Activated T-cell treated with anti-CD3 and anti-CD28 coated beads, Interleukin-2, amount 50 U/mL, for 4 hours (primary cell): ENCODE results near the gene MAPKAPK5. TPM values are rescaled to one million over a fixed set of nuclear protein-coding genes. Genes with fewer than 3 reads are reported as not detected.
"Not testable (repeated sequence)": the region's sequence is repeated elsewhere in the genome, so short reads cannot be mapped to it uniquely, and the experiment has no call there.

ENCODE experiments used
- ATAC-seq, 2 donors: fragments of 200-7000 bp; cut with Tn5 transposase; one replicate each; pipeline ENCODE4 v1.10.0; 2021
- DNase-seq: peaks from one replicate; pipeline ENCODE4 v3.0.0-alpha.2; 2020
- H3K27me3 Mint-ChIP-seq: one replicate; pipeline ENCODE4 v1.8.0; 2021; ENCODE audit warnings: low read depth, mixed read lengths
- H3K36me3 Mint-ChIP-seq: one replicate; pipeline ENCODE4 v1.8.0; 2022; ENCODE audit warnings: mixed read lengths; ENCODE audit not compliant: insufficient read depth
- H3K4me1 Mint-ChIP-seq: one replicate; pipeline ENCODE4 v1.8.0; 2021; ENCODE audit warnings: low read depth, mixed read lengths
- H3K4me3 Mint-ChIP-seq: one replicate; pipeline ENCODE4 v1.8.0; 2021; ENCODE audit warnings: mild to moderate bottlenecking, moderate library complexity, mixed read lengths
- H3K9me3 Mint-ChIP-seq: one replicate; pipeline ENCODE4 v1.8.0; 2021; ENCODE audit warnings: mixed read lengths
- total RNA-seq, 3 donors: library from RNA; stranded (reverse); gene quantifications; one replicate each; pipeline ENCODE4 v1.2.1, GENCODE V29; 2021

Gene MAPKAPK5, protein sequence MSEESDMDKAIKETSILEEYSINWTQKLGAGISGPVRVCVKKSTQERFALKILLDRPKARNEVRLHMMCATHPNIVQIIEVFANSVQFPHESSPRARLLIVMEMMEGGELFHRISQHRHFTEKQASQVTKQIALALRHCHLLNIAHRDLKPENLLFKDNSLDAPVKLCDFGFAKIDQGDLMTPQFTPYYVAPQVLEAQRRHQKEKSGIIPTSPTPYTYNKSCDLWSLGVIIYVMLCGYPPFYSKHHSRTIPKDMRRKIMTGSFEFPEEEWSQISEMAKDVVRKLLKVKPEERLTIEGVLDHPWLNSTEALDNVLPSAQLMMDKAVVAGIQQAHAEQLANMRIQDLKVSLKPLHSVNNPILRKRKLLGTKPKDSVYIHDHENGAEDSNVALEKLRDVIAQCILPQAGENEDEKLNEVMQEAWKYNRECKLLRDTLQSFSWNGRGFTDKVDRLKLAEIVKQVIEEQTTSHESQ
- total RNA-seq, result 100 to 1,000 TPM in 1 of 3 donors, 10 to 100 TPM in 2; 98.7 to 109 (median 98.9) TPM

DNA sequence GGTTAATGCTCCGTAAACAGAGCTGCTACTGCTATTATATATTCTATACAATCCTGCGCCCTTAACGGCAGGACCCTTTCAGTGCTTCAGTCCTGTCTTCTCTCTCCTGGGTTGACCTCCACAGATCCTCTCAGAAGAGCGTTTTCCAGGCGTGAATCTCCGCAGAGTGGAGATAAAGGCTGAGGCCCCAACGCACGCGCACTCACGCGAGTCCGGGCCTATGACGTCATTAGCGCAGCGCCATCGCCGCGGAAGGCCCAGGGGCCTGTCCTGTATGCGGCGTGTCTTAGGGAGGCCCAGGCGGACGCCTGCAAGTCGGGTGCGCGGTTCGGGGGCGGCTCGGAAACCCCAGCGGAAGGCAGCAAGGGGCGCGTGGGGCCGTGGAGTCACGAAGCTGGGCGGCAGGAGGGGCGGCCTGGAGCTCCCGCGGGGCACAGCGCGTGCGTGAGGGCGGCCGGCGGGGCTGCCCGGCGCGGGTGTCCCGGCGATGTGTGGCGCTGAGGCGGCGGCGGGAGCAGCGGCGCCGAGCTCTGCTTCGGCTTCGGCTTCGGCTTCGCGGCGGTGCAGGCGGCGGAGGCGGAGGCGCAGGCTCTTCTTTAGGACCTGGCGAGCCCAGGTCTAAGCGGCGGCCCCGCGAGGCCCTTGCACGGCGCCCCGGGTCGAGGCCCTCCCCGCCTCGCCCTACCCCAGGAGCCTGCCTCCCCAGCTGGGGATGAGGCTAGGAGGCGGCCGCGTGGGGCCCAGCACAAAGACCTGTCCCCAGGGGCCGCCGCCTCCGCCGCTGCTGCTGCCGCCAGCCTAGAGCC is at the start of gene MAPKAPK5:
TSS of gene MAPKAPK5 (plus strand) at position 479 of the 806 bp plus-strand sequence. CDS start 506 bp downstream, outside the sequence.
- H3K36me3 Mint-ChIP-seq, result peaks cover 23% of the 10 kb centered on the region
- H3K9me3 Mint-ChIP-seq, result no peaks in the 10 kb centered on the region
- H3K4me3 Mint-ChIP-seq, result peak within 1 kb of the TSS; percentile 95
- H3K27me3 Mint-ChIP-seq, result no peaks in the 10 kb centered on the region
- H3K4me1 Mint-ChIP-seq, result peaks cover 53% of the 10 kb centered on the region
- ATAC-seq, result peak; percentile 90 to 91
- DNase-seq, result peak; percentile 98

DNA sequence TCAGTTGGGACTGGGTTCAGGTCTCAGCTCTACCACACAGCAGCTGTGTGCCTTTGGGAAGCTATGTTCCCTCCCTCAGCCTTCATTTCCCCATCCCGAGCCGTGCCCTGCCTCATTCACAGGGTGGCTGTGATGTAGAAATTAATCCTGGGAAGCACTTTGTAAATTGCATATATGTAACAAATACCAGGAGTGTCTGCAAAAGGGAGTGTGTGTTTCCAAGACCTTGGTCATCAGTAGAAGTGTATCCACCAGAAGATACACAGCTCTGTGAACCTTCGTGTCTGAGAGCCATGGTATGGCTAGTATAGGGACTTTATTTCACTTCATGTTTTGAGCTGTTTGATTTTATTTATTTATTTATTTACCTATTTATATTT is 49.2 kb upstream of the MAPKAPK5 start:
- H3K4me3 Mint-ChIP-seq, result no peak overlapping the region
- no peak for DNase-seq
- ATAC-seq, result no peak

DNA sequence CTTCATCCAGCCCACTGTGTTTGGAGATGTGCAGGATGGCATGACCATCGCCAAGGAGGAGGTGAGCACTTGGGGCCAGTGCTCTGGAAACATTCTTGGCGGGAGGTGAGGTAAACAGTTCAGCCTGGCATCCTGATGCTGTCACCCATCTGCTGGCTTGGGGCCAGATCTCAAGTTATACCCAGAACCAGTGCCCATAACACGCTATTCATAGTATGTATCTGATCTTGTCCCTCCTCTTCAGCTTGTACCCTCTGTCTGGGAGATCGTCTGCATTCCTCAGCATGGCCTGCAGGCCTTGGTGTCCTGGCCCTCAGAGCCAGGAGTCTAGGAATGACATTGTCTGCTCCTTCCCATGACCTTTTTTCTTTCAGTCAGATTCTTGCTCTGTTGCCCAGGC is 43.8 kb upstream of the MAPKAPK5 start:
- Mint-ChIP-seq H3K4me3 (no peak overlapping the region), H3K36me3 (no peaks in the 10 kb centered on the region), H3K27me3 (no peaks in the 10 kb centered on the region), H3K4me1 (no peaks in the 10 kb centered on the region), H3K9me3 (no peaks in the 10 kb centered on the region)
- ATAC-seq (no peak), DNase-seq (no peak)

More for the DNA sequence above, 49.2 kb upstream of the MAPKAPK5 start:
- H3K9me3 Mint-ChIP-seq, result no peaks in the 10 kb centered on the region
- H3K4me1 Mint-ChIP-seq, result no peaks in the 10 kb centered on the region
- H3K36me3 Mint-ChIP-seq, result peaks cover 3% of the 10 kb centered on the region
- H3K27me3 Mint-ChIP-seq, result no peaks in the 10 kb centered on the region

DNA sequence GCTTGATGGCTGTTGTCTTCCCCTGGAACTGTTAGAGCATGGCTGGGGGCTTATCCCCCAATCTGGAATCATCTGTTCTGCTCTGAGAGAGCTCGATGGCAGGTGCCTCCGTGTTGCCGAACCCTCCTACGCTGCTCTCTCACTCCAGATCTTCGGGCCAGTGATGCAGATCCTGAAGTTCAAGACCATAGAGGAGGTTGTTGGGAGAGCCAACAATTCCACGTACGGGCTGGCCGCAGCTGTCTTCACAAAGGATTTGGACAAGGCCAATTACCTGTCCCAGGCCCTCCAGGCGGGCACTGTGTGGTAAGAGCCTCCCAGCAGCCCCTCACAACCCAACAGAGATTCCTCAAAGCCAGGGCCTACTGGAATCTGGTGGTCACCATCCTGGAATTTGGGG is 42.3 kb upstream of the MAPKAPK5 start:
- Mint-ChIP-seq H3K27me3 (no peaks in the 10 kb centered on the region), H3K36me3 (no peaks in the 10 kb centered on the region), H3K4me1 (no peaks in the 10 kb centered on the region), H3K4me3 (no peak overlapping the region), H3K9me3 (no peaks in the 10 kb centered on the region)
- no peak for ATAC-seq
- no peak for DNase-seq

DNA sequence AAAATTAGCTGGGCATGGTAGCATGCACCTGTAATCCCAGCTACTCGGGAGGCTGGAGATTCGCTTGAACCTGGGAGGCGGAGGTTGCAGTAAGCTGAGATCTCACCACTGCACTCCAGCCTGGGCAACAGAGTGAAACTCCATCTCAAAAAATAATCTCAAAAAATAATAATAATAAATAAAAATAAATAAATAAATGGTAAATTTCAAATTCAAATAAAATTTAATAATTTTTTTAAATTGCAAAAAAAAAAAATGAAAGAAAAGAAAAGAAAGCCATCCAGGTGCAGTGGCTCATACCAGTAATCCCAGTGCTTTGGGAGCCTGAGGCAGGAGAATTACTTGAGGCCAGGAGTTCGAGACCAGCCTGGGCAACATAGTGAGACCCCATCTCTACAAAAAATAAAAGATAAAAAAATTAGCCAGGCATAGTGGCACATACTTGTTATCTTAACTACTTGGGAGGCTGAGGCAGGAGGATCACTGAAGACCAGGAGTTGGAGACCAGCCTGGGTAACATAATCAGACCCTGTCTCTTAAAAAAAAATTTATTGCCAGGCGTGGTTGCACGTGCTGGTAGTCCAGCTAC is 38.9 kb upstream of the MAPKAPK5 start:
- Mint-ChIP-seq H3K4me3 (no peak overlapping the region), H3K36me3 (no peaks in the 10 kb centered on the region), H3K4me1 (no peaks in the 10 kb centered on the region), H3K27me3 (no peaks in the 10 kb centered on the region), H3K9me3 (no peaks in the 10 kb centered on the region)
- DNase-seq (no peak), ATAC-seq (no peak)

DNA sequence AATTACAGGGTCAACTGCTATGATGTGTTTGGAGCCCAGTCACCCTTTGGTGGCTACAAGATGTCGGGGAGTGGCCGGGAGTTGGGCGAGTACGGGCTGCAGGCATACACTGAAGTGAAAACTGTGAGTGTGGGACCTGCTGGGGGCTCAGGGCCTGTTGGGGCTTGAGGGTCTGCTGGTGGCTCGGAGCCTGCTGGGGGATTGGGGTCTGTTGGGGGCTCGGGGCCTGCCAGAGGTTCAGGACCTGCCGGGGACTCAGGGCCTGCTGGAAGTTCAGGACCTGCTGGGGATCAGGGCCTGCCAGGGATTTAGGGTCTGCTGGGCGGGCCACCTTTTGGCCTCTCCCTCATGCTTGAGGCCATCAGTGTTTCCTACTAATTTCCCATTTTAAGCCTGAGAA is 38.2 kb upstream of the MAPKAPK5 start:
- H3K4me1 Mint-ChIP-seq, result no peaks in the 10 kb centered on the region
- H3K9me3 Mint-ChIP-seq, result no peaks in the 10 kb centered on the region
- H3K27me3 Mint-ChIP-seq, result no peaks in the 10 kb centered on the region
- DNase-seq, result no peak
- no peak for ATAC-seq
- no peaks in the 10 kb centered on the region for H3K36me3 Mint-ChIP-seq
- no peak overlapping the region for H3K4me3 Mint-ChIP-seq

DNA sequence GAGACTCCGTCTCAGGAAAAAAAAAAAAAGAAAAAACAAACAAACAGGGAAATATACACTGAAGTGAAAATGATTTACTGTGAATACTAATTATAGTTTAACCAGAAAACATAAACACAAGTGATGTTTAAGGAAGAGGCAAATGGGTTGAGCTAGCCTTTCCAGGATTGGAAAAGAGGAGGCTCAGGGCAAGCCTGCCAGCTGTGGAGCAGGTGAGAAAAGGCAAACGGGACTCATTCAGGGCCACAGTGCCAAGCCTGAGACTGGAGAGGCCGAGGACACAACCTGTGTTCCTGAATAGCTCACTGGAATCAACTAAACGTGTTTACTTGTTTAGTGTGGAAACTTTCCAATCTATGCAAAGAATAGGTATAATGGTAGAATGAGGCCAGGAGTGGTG is 35.7 kb upstream of the MAPKAPK5 start:
- Mint-ChIP-seq H3K36me3 (no peaks in the 10 kb centered on the region), H3K27me3 (no peaks in the 10 kb centered on the region), H3K4me3 (no peak overlapping the region), H3K9me3 (no peaks in the 10 kb centered on the region), H3K4me1 (no peaks in the 10 kb centered on the region)
- no peak for DNase-seq
- ATAC-seq, result no peak

DNA sequence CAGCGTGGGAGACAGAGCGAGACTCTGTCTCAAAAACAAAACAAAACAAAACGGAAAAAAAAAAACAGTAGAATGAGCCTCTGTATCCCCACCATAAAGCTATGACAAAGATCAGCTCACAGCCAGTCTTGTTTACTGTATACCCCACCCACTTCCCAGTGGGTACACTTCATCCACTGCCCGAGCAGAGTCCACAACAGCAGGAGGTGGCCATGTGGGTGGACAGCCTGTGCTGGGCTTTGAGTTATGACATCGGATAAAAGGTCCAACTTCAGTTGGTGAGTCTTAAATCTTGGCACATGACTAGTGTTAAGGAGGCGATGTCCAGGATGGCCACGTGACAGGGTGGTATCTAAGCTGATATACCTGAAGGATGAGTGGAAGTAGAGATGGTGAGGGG is 34.8 kb upstream of the MAPKAPK5 start:
- no peaks in the 10 kb centered on the region for H3K36me3 Mint-ChIP-seq
- ATAC-seq, result no peak

DNA sequence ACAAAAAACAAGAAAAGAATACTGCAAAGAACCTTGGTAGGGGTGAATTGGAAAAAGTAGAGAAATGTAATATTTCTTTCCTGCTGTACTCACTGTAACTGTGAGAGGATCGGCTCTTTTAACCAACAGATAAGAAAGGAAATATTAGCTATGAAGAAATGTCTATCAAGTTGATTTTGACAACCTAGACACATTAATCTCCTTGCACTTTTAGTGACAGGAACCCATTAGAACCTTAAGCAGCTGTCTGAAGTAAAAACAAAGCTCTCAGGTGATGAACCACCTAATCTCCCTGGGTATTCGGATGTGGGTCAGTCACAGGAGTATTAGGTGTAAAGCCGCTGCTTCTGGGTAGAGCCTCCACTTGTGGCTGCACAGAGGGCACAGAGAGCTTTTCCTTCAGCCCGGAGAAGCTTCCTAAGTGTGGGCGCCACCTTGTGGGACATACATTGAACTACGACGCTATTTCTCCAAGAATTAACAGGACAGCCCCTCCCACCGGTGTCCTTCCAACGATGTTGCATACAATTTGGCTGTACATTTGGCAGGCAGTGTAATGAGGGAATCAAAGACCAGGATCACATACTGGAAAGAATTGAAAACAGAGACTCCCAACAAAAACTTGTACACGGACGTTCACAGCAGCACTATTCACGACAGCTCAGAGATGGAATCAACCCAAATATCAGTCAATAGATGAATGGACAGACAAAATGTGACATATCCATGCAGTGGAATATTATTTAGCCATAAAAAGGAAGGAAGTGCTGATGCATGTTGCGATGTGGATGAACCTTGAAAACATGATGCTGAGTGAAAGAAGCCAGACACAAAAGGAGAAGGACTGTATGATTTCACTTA is 28.9 kb upstream of the MAPKAPK5 start:
- Mint-ChIP-seq H3K36me3 (no peaks in the 10 kb centered on the region), H3K4me1 (peaks cover 9% of the 10 kb centered on the region), H3K27me3 (no peaks in the 10 kb centered on the region), H3K9me3 (no peaks in the 10 kb centered on the region), H3K4me3 (no peak overlapping the region)
- DNase-seq (peak; percentile 52), ATAC-seq (peak; percentile 89 to 94)

More for the DNA sequence above, 34.8 kb upstream of the MAPKAPK5 start:
- Mint-ChIP-seq H3K4me3 (no peak overlapping the region), H3K4me1 (no peaks in the 10 kb centered on the region), H3K27me3 (no peaks in the 10 kb centered on the region), H3K9me3 (no peaks in the 10 kb centered on the region)
- no peak for DNase-seq

DNA sequence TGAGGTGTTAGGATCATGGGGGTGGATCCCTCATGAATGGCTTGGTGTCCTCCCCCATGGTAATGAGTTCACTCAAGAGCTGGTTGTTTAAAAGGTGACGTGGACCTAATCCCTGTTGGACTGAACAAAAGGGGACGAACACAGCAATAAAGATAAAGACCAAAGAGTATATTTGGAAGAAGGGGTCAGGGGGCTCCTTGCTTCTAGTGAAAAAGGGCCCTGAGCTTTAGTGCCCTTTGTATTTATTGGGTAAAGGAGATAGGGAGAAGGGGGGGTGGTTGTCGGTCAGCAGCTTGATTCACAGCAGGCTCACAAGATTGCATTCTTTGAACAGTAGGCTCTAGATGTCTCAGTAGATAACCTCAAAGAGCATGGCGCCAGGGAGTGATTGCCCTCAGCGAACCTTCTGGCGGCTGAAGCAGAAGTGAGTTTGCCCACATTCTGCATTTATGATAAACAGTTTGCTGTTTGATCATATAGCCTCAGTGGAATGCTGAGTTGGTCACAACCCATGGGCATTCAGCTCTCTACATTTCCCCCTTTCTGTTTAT is 25.9 kb upstream of the MAPKAPK5 start:
- Mint-ChIP-seq H3K4me3 (no peak overlapping the region), H3K36me3 (no peaks in the 10 kb centered on the region), H3K4me1 (peaks cover 9% of the 10 kb centered on the region), H3K9me3 (no peaks in the 10 kb centered on the region), H3K27me3 (peaks cover 5% of the 10 kb centered on the region)
- DNase-seq, result no peak
- no peak for ATAC-seq

DNA sequence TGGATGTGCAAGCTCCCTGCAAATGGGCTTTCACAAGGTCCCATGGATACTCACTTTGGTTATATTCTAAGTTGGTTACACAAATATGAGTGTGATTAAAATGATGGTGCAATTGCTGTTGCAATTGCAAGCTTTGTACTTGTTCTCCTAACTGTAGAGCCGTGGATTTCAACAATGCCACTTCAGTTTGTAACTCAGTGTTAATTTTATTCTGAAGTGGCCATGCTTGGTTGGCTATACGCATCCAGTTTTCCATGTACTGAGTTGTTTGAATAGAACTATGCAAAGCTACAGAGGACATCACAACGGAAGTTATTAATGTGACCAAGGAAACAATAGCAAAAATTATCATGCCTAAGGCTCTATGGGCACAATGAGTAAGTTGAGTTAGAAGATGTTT is 25.1 kb upstream of the MAPKAPK5 start:
- not testable (repeated sequence) for ATAC-seq, H3K4me1 Mint-ChIP-seq, DNase-seq, H3K4me3 Mint-ChIP-seq, H3K9me3 Mint-ChIP-seq, H3K27me3 Mint-ChIP-seq, H3K36me3 Mint-ChIP-seq

DNA sequence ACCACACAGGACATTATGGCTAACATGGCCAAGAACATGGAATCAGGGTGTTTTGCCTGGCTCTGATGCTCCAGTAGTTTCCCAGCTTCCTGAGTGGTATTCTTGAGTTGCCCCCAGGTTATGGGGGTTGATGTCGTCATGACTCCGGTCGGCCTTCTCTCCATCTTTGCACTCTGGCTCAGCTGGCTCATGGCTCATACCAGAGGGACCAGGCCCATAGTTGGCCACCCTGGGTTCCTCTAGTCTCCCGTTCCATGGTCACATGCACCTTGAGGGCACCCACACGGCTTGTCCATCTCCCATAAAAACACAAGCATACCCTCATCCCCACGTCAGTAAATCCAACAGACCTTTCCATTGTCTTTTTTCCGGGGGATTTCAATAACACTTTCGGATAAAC is 23.7 kb upstream of the MAPKAPK5 start:
- ATAC-seq (no peak), DNase-seq (no peak)
- peaks cover 12% of the 10 kb centered on the region for H3K27me3 Mint-ChIP-seq
- H3K4me3 Mint-ChIP-seq, result no peak overlapping the region
- H3K36me3 Mint-ChIP-seq, result no peaks in the 10 kb centered on the region
- H3K4me1 Mint-ChIP-seq, result peaks cover 2% of the 10 kb centered on the region
- no peaks in the 10 kb centered on the region for H3K9me3 Mint-ChIP-seq

DNA sequence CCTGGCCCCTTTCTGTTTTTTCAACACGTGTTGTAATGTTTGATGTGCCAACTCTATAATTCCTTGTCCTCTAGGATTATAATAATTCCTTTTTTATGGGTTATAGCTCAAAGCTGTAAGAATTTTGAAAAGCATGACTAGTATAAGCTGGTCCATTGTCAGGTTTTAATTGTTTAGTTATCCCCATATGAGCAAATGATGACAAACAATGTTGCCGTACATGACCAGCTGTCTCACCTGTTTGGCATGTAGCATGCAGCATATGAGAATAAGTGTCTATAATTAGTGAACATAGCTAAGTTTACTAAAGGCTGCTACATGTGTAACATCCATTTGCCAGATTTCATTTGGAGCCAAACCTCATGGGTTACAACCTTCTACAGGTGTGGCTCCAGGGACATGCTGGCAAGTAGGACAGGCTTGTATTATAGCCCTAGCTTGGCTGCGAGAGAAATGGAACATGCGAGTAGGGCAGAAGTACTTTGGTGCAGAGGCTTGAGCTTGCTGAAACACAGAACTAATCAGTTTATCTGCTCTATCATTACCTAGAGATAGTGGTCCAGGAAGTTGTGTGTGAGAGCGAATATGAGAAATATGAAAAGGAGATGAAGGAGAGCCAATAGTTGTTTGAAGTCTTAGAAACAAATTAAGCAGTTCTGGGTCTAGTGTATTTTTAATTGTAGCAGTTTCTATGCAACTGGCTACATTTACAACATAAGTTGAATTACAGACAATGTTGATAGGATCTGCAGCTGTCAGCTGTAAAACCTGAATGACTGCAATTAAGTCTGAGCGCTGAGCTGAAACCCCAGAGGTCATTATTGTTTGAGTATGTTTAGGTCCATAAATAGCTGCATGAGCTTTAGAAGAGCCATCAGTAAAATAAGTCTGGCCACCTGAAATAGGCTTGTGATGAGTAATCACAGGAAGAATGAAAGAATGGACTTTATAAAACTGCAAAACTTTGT is 22.6 kb upstream of the MAPKAPK5 start:
- no peaks in the 10 kb centered on the region for H3K9me3 Mint-ChIP-seq
- H3K27me3 Mint-ChIP-seq, result peaks cover 16% of the 10 kb centered on the region
- ATAC-seq (no peak), DNase-seq (no peak)
- H3K4me1 Mint-ChIP-seq, result no peaks in the 10 kb centered on the region
- no peak overlapping the region for H3K4me3 Mint-ChIP-seq
- no peaks in the 10 kb centered on the region for H3K36me3 Mint-ChIP-seq
